A204.1 (cell line): Measurements from ENCODE around the gene KCNQ1.

Experiments
- FAIRE-seq: peaks from 2 replicates; lab custom pipeline; 2012; peaks lifted over from hg19 to GRCh38; lab: Jason Lieb, UNC

The KCNQ1 gene

GRCh38 chr11:2783536-2784082, 338.8 kb downstream of the KCNQ1 start:
- peak; percentile 27 for FAIRE-seq

GRCh38 chr11:2787816-2788167, 343.0 kb downstream of the KCNQ1 start:
- FAIRE-seq: no peak

- no peak for FAIRE-seq
Measured at GRCh38 chr11:2788168-2789071, 343.6 kb downstream of the KCNQ1 start.

DNA sequence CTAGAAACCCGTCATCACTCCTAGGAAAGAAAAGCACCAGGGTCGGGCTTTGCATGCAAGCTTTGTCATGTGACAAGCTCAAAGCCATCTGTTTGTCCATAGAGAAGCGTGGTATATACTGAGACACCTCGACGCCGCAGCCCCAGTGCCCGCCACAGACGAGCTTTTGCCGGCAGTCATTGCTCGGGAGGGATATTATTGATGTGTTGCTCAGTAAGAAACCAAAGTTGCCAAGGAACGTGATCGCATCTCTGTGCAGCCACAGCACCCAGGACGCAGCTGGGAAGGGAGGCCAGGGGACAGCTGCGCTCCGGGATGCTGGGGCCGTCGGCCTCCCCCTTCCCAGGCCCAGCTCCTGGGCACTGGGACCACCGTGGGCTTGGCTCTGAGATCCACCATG, 344.5 kb downstream of the KCNQ1 start:
- FAIRE-seq: no peak

DNA sequence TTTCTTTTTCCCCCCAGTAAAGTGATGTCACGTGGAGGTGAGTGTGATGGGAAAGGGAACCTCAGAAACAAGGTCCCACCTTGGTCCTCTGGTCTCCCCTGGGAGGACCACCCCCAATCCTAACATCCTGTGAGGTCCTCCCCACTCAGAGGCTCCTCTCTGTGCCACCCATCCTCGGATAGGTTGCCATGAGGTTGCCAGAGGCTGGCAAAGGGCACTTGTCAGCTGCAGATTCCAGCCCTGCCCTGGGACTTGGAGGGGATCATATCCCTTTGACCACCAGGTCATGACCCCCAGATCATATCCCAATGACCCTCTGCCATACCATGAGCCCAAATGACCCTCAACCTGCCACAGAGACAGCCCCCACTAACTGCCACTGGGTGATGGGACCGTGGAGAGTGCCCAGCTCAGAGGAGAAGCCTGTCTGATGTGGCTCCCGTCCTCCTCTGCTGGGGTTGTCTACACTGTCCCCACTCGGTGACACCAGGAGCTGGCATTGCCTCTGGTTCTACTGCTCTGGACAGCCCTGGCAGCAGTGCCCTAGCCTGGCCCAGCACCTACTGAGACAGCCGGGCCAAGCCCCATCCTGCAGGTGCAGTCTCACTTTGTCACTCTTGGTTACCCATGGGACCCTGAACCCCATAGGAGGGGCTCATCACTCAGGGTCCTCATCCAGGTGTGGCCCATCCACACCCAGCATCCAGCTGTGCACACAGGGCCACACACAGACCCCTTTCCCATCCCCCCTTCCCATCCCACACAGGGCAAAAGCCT, 345.2 kb downstream of the KCNQ1 start:
- FAIRE-seq: no peak

GRCh38 chr11:2790568-2790921, 345.7 kb downstream of the KCNQ1 start:
- no peak for FAIRE-seq

DNA sequence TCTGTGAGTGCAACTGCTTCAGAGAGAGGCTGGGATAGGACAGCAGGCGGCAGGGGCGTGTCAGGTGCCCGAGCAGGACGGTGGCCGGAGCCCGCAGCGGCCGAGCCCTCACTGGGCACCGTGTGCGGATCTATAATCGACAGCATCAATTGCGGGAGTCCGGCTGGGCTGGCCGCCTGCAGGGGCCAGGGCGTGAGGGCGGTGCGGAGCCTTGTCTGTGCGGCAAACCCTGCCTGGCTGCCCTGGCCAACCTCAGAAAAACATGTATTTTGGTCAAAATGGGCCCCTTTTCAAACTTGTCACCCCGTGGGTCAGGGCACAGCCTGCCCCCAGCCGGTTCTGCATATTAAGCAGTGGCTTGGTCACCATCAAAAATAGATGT, 346.3 kb downstream of the KCNQ1 start:
- no peak for FAIRE-seq

- FAIRE-seq: no peak
Measured at GRCh38 chr11:2791521-2792380, 346.9 kb downstream of the KCNQ1 start.

- no peak for FAIRE-seq
Measured at GRCh38 chr11:2792381-2793250, 347.8 kb downstream of the KCNQ1 start.

DNA sequence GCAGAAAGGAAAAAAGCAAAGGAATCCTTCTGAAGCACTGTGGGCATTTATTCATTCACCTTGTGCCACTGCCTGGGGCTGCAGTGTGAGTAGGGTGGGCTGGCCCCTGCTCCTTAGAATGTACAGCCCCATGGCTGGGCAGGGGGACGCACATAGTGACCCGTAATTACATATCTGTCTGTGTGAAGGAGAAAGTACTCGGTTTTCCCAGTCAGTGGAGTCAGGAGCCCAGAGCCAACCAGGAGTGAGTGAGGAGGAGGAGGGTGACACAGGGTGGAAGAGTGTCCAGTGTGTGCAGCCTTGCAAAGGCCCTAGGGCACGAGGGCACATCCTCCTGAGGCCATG, 348.9 kb downstream of the KCNQ1 start:
- FAIRE-seq: no peak

- FAIRE-seq: no peak
Measured at GRCh38 chr11:2794046-2794967, 349.5 kb downstream of the KCNQ1 start.

DNA sequence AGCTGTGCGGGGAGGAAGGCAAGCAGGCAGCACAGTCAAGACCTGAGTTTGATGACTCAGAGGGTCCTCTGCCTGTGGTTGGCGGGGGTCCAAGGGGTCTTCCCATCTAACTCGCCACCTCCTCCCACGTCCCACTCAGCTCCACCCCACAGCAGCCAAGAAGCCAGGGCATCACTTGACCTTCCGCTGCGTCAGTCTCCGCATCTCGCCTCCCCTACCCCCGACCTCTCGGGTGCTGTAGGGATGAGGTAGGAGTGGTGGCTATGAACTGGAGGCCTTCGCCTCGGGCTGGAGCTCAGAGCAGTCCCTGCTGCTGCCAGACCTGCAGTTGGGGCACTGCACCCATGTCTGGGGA, 350.1 kb downstream of the KCNQ1 start:
- FAIRE-seq: no peak

DNA sequence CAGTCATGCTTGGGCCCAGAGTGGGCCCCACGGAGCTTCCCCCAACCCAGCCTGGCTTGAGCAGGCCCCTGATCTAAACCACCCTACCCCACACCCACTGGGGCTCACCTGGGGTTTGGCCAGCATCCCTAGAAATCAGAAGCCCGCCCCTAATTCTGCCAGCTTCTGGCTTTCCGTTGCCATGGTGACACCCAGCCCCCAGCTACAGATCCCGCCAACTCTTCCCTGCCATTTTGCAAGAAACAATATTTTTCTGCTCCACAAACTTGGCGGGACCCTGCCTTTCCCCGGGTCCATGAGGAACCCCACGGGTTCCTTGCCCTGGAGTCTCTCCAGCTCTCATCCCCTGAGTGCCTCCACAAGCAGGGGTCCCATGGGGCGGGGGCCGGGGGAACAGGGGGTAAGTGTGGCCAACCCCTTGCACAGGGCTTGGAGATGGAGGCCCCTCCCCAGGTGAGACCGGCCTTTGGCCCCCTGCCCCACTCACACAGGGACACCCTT, 350.7 kb downstream of the KCNQ1 start:
- FAIRE-seq: no peak

- FAIRE-seq: no peak
Measured at GRCh38 chr11:2796091-2796490, 351.3 kb downstream of the KCNQ1 start.

DNA sequence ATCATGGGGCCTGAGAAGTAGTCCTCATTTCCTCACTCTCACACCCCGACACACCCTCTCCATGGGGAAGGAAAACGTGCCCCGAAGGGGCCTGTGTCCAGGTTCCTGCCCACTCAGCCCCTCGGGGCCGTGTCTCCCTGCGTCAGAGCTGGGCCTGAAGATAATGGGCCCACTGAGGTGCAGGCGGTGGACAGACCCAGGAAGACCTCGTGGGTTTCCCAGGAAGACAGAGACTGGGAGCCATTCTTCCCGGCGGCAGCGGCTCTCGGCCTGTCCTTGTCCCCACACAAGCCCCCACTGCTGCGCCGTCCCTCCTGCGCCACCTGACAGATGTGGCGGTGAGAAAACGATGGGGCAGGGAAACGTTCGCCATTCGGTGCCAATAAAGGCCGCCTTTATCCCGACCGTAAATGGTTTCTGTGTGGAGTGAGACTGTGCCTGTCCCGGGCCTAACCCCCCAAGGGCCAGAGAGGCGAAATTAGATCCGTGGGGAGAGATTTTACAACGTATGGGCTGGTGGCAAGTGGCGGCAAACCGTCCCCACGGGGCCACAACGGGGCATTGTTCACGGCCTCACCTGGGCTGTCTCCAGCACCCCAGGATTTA, 351.8 kb downstream of the KCNQ1 start:
- no peak for FAIRE-seq

- no peak for FAIRE-seq
Measured at GRCh38 chr11:2797121-2797711, 352.4 kb downstream of the KCNQ1 start.

DNA sequence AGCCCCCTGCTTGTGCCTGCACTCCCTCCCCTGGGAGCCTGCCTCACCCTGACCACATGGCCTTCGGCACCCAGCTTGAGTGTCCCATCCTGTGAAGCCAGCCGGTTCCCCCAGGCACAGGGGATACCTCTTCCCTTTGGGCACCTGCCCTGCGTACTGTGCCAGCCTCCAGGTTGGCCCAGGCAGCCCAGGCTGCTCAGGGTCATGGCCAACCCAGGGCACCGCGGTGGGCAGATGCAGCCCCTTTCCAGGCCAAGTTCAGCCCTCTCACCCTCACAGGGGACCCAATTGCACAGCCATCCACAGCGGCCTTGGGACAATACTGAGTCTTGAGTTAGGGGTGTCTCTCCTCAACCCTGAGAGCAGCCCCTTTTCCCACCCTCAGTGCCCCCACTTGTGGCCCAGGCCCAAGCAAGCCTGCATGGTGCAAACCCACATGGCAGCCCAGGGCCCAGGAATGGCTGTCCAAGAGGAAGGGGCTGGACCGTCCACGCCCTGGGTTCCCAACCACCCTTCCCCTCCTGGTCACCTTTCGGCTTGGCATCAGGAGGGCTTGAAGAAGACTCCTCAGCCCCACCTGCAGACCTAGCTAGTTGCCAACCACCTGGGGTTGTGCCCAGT, 353.0 kb downstream of the KCNQ1 start:
- FAIRE-seq: no peak

DNA sequence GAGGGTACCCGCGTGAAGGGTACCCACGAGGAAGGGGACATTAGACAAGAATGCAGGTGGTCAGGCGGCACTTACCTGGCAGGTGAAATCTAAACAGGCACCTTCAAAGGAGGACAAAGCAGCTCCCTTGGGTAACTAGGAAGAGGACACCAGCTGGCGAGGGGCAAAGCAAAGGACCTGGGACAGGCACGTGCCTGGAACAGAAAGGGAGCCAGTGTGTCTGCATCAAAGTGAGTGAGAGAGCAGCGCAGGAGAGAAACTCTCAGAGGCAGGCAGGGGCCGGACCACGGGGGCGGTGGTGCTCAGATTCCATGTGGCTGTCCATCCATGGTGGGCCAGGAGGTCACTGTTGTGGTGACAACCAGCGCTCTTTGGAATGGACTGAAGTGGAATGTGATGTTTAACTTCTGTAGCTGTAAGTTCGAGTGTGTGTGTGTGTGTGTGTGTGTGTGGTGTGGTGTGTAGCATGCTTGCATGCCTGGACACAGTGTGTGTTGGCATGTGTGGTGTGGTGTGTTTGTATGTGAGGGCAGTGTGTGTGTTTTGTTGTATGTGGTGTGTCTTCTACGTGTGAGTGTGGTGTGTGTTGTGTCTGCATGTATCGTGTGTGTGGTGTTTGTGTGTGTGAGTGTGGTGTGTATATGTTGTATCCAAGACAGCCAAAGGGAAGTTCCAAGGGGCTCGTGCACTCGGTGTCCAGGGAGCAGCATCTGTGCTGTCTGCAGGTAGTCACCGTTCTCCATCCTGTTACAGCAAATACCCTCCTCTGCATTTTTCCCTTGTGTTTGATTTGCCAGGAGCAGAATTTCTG, 354.3 kb downstream of the KCNQ1 start:
- no peak for FAIRE-seq
